Naive thymus-derived CD4-positive, alpha-beta T cell (primary cell): ENCODE results near the gene WNT10A. TPM values are rescaled to one million over a fixed set of nuclear protein-coding genes. Genes with fewer than 3 reads are reported as not detected.

Experiments
- ATAC-seq: fragments of 150-1000 bp; cut with Tn5 transposase; 2 replicates; pipeline ENCODE4 v1.10.0; 2021; ENCODE audit warnings: mild to moderate bottlenecking, moderate library complexity
- CTCF ChIA-PET: fragments of 350-600 bp; sonication (Branson Sonifier 250); formaldehyde crosslinking; loops from one replicate; lab custom pipeline; 2021; ENCODE audit warnings: antibody characterized with exemption; lab: Charles Lee
- POLR2A ChIA-PET: fragments of 350-600 bp; sonication (Branson Sonifier 250); formaldehyde crosslinking; loops from one replicate; lab custom pipeline; 2021; ENCODE audit warnings: antibody characterized with exemption, inconsistent platforms; lab: Charles Lee
- DNase-seq, 9 donors: peaks; one replicate each; pipeline versions ENCODE4 v3.0.0 to v3.0.0-alpha.2; 2020 to 2022; ENCODE audit warnings: mixed read lengths in 1 of 9
- H3K27ac ChIP-seq: one replicate; pipeline ENCODE4 v1.7.0; 2013; ENCODE audit warnings: mild to moderate bottlenecking, low read depth, low read length, moderate library complexity
- H3K27me3 ChIP-seq, 2 donors: one replicate each; pipeline ENCODE4 v1.7.0; 2013; ENCODE audit warnings: low read length in 2 of 2, mild to moderate bottlenecking in 2 of 2, moderate library complexity in 2 of 2; ENCODE audit not compliant: control insufficient read depth in 2 of 2, insufficient read depth in 2 of 2
- H3K36me3 ChIP-seq, 3 experiments: 1 replicate in 2 of 3; 2 replicates in 1 of 3; pipeline ENCODE4 v1.7.0; 2013; ENCODE audit warnings: low read length in 3 of 3, mild to moderate bottlenecking in 3 of 3, moderate library complexity in 1 of 3; ENCODE audit not compliant: insufficient read depth in 3 of 3, control insufficient read depth in 2 of 3
- H3K4me1 ChIP-seq, 2 donors: one replicate each; pipeline ENCODE4 v1.7.0; 2013; ENCODE audit warnings: low read length in 2 of 2, mild to moderate bottlenecking in 2 of 2, moderate library complexity in 1 of 2; ENCODE audit not compliant: control insufficient read depth in 2 of 2, insufficient read depth in 2 of 2
- H3K4me3 ChIP-seq: 2 replicates; pipeline ENCODE4 v1.7.0; 2013; ENCODE audit warnings: mild to moderate bottlenecking, low read length
- H3K9me3 ChIP-seq, 3 experiments: 1 replicate in 2 of 3; 2 replicates in 1 of 3; pipeline ENCODE4 v1.7.0; 2013; ENCODE audit warnings: low read length in 3 of 3; ENCODE audit not compliant: control insufficient read depth in 2 of 3
- H3K27ac Mint-ChIP-seq, 9 donors: one replicate each; pipeline ENCODE4 v1.8.0; 2020 to 2022; ENCODE audit warnings: mixed read lengths in 9 of 9, mild to moderate bottlenecking in 8 of 9, moderate library complexity in 5 of 9, inconsistent platforms in 2 of 9
- H3K27me3 Mint-ChIP-seq, 5 donors: one replicate each; pipeline ENCODE4 v1.8.0; 2021 to 2022; ENCODE audit warnings: mixed read lengths in 5 of 5, mild to moderate bottlenecking in 1 of 5
- H3K36me3 Mint-ChIP-seq, 5 donors: one replicate each; pipeline ENCODE4 v1.8.0; 2020 to 2022; ENCODE audit warnings: mixed read lengths in 5 of 5, mild to moderate bottlenecking in 3 of 5, inconsistent platforms in 1 of 5
- H3K4me1 Mint-ChIP-seq, 7 donors: one replicate each; pipeline ENCODE4 v1.8.0; 2020 to 2022; ENCODE audit warnings: mixed read lengths in 7 of 7, mild to moderate bottlenecking in 3 of 7, inconsistent platforms in 1 of 7
- H3K4me3 Mint-ChIP-seq, 10 donors: one replicate each; pipeline ENCODE4 v1.8.0; 2020 to 2022; ENCODE audit warnings: mild to moderate bottlenecking in 10 of 10, mixed read lengths in 10 of 10, moderate library complexity in 6 of 10, inconsistent platforms in 2 of 10
- H3K9me3 Mint-ChIP-seq, 11 donors: one replicate each; pipeline ENCODE4 v1.8.0; 2020 to 2022; ENCODE audit warnings: mixed read lengths in 11 of 11, mild to moderate bottlenecking in 4 of 11, inconsistent platforms in 1 of 11, moderate library complexity in 1 of 11
- intact Hi-C, 2 donors: fragments of 100-400 bp; cut with micrococcal nuclease; formaldehyde crosslinking; loops; one replicate each; pipeline ENCODE4 v1.15.1; 2023
- polyA plus RNA-seq, 2 donors: library from polyadenylated mRNA; unstranded; fragments of 300-500 nt; fragmentation: Illumina TruSeq; gene quantifications; one replicate each; pipeline ENCODE4 v1.2.3, GENCODE V29; 2021
- total RNA-seq, 6 experiments: library from RNA in 5 of 6; stranded (reverse) in 5 of 6; gene quantifications; 1 replicate in 5 of 6; 2 replicates in 1 of 6; pipeline ENCODE4 v1.2.3 and lab custom pipeline; 2021 to 2026

Gene WNT10A
- total and polyA plus RNA-seq, 7 experiments from 2014 or later = 0.19 to 4.2 (median 2.8) TPM

GRCh38 chr2:218856167-218856895 lies 24.3 kb upstream of the WNT10A start:
- Mint-ChIP-seq H3K9me3 (no peaks in the 10 kb centered on the region), H3K4me3 (peak overlapping the region in 1 of 10 donors; percentile 35), H3K27ac (no peak overlapping the region), H3K27me3 (peaks cover 68 to 84% (median 80%) of the 10 kb centered on the region in 5 donors), H3K36me3 (no peaks in the 10 kb centered on the region), H3K4me1 (peaks cover 14 to 26% (median 18%) of the 10 kb centered on the region in 7 donors)
- ChIA-PET POLR2A (no interaction called here), CTCF (interaction anchor here (1.5 kb wide), 1 partner anchor 20 kb away, joined by 5 read pairs; no protein-coding TSS in a partner anchor)
- Histone ChIP-seq H3K36me3 (no peaks in the 10 kb centered on the region), H3K27ac (no peak overlapping the region), H3K9me3 (no peaks in the 10 kb centered on the region), H3K27me3 (peaks cover 10 to 35% of the 10 kb centered on the region in 2 donors), H3K4me3 (no peak overlapping the region), H3K4me1 (peaks cover 6 to 23% of the 10 kb centered on the region in 2 donors)
- DNase-seq (peak in 1 of 9 donors; percentile 4), ATAC-seq (no peak)
- intact Hi-C loops = no loop called here

GRCh38 chr2:218856896-218857243 lies 23.8 kb upstream of the WNT10A start:
- Mint-ChIP-seq H3K9me3 (no peaks in the 10 kb centered on the region), H3K4me1 (peaks cover 14 to 29% (median 23%) of the 10 kb centered on the region in 7 donors), H3K36me3 (no peaks in the 10 kb centered on the region), H3K4me3 (no peak overlapping the region), H3K27ac (no peak overlapping the region), H3K27me3 (peaks cover 74 to 87% (median 82%) of the 10 kb centered on the region in 5 donors)
- H3K4me1 ChIP-seq = peaks cover 6 to 24% of the 10 kb centered on the region in 2 donors
- peaks cover 10 to 35% of the 10 kb centered on the region in 2 donors for H3K27me3 ChIP-seq
- H3K4me3 ChIP-seq = no peak overlapping the region
- H3K9me3 ChIP-seq = no peaks in the 10 kb centered on the region
- POLR2A ChIA-PET = no interaction called here
- ATAC-seq (no peak), DNase-seq (no peak)
- no peak overlapping the region for H3K27ac ChIP-seq
- intact Hi-C loops = no loop called here
- CTCF ChIA-PET = no interaction called here
- H3K36me3 ChIP-seq = no peaks in the 10 kb centered on the region

GRCh38 chr2:218857371-218858137 lies 23.1 kb upstream of the WNT10A start:
- Mint-ChIP-seq H3K4me1 (peaks cover 14 to 29% (median 23%) of the 10 kb centered on the region in 7 donors), H3K27ac (peak overlapping the region in 1 of 9 donors; percentile 30), H3K9me3 (no peaks in the 10 kb centered on the region), H3K4me3 (peak overlapping the region in 2 of 10 donors; percentile 61 to 87), H3K36me3 (no peaks in the 10 kb centered on the region), H3K27me3 (peaks cover 78 to 92% (median 87%) of the 10 kb centered on the region in 5 donors)
- H3K27ac ChIP-seq = no peak overlapping the region
- intact Hi-C loops = no loop called here
- H3K27me3 ChIP-seq = peaks cover 10 to 35% of the 10 kb centered on the region in 2 donors
- DNase-seq (no peak), ATAC-seq (no peak)
- no peaks in the 10 kb centered on the region for H3K36me3 ChIP-seq
- H3K4me3 ChIP-seq = no peak overlapping the region
- CTCF ChIA-PET = interaction anchor here (1.0 kb wide), 2 partner anchors 13 to 19 kb away, joined by 3 read pairs; no protein-coding TSS in a partner anchor
- H3K4me1 ChIP-seq = peaks cover 6 to 24% of the 10 kb centered on the region in 2 donors
- no peaks in the 10 kb centered on the region for H3K9me3 ChIP-seq
- POLR2A ChIA-PET = no interaction called here

GRCh38 chr2:218858138-218858445 lies 22.6 kb upstream of the WNT10A start:
- peaks cover 7 to 35% of the 10 kb centered on the region in 2 donors for H3K27me3 ChIP-seq
- no peaks in the 10 kb centered on the region for H3K36me3 Mint-ChIP-seq
- POLR2A ChIA-PET = no interaction called here
- no peaks in the 10 kb centered on the region for H3K9me3 ChIP-seq
- no peak for ATAC-seq
- DNase-seq = no peak
- H3K27ac Mint-ChIP-seq = no peak overlapping the region
- H3K4me3 ChIP-seq = no peak overlapping the region
- peak overlapping the region in 3 of 10 donors; percentile 12 to 87 (median 69) for H3K4me3 Mint-ChIP-seq
- H3K4me1 ChIP-seq = peaks cover 6 to 24% of the 10 kb centered on the region in 2 donors
- no peaks in the 10 kb centered on the region for H3K36me3 ChIP-seq
- H3K27ac ChIP-seq = no peak overlapping the region
- peaks cover 12 to 29% (median 23%) of the 10 kb centered on the region in 7 donors for H3K4me1 Mint-ChIP-seq
- no peaks in the 10 kb centered on the region for H3K9me3 Mint-ChIP-seq
- CTCF ChIA-PET = interaction anchor here (0.7 to 1.0 kb wide), 3 partner anchors 12 to 39 kb away, joined by 3 read pairs; no protein-coding TSS in a partner anchor
- peaks cover 82 to 92% (median 87%) of the 10 kb centered on the region in 5 donors for H3K27me3 Mint-ChIP-seq
- intact Hi-C loops = no loop called here

GRCh38 chr2:218858671-218859555 lies 21.7 kb upstream of the WNT10A start:
- peak overlapping the region; percentile 51 to 87 (median 70) for H3K4me3 Mint-ChIP-seq
- H3K4me3 ChIP-seq = no peak overlapping the region
- POLR2A ChIA-PET = no interaction called here

GRCh38 chr2:218859556-218859987 lies 21.1 kb upstream of the WNT10A start, which contains the start of gene WNT6:
Gene WNT6, plus strand, starts transcription at chr2:218859805. Its CDS starts 233 bp downstream, at chr2:218860038.
- Histone ChIP-seq H3K36me3 (no peaks in the 10 kb centered on the region), H3K9me3 (no peaks in the 10 kb centered on the region), H3K4me1 (peaks cover 6 to 24% of the 10 kb centered on the region in 2 donors), H3K27ac (no peak within 1 kb of the TSS), H3K27me3 (peaks cover 8 to 35% of the 10 kb centered on the region in 2 donors), H3K4me3 (no peak within 1 kb of the TSS)
- no peak for ATAC-seq
- H3K27ac Mint-ChIP-seq = no peak within 1 kb of the TSS
- H3K27me3 Mint-ChIP-seq = peaks cover 78 to 89% (median 87%) of the 10 kb centered on the region in 5 donors
- ChIA-PET CTCF (no interaction called here), POLR2A (no interaction called here)
- no peaks in the 10 kb centered on the region for H3K9me3 Mint-ChIP-seq
- intact Hi-C loops = no loop called here
- peaks cover 9 to 28% (median 23%) of the 10 kb centered on the region in 7 donors for H3K4me1 Mint-ChIP-seq
- DNase-seq = no peak
- peak within 1 kb of the TSS; percentile 51 to 87 (median 74) for H3K4me3 Mint-ChIP-seq
- H3K36me3 Mint-ChIP-seq = no peaks in the 10 kb centered on the region

More at GRCh38 chr2:218858671-218859555, 21.7 kb upstream of the WNT10A start:
- Mint-ChIP-seq H3K36me3 (no peaks in the 10 kb centered on the region), H3K9me3 (no peaks in the 10 kb centered on the region), H3K4me1 (peaks cover 9 to 28% (median 23%) of the 10 kb centered on the region in 7 donors), H3K27ac (no peak overlapping the region), H3K27me3 (peaks cover 81 to 92% (median 87%) of the 10 kb centered on the region in 5 donors)
- CTCF ChIA-PET = interaction anchor here (0.7 to 1.0 kb wide), 3 partner anchors 12 to 38 kb away, joined by 3 read pairs; no protein-coding TSS in a partner anchor
- H3K36me3 ChIP-seq = no peaks in the 10 kb centered on the region
- intact Hi-C loops = no loop called here
- H3K4me1 ChIP-seq = peaks cover 6 to 24% of the 10 kb centered on the region in 2 donors
- H3K27ac ChIP-seq = no peak overlapping the region
- H3K27me3 ChIP-seq = peaks cover 8 to 35% of the 10 kb centered on the region in 2 donors
- ATAC-seq (no peak), DNase-seq (no peak)
- no peaks in the 10 kb centered on the region for H3K9me3 ChIP-seq
